ENCODE data around the gene SLC16A2. TPM values are rescaled to one million over a fixed set of nuclear protein-coding genes. Genes with fewer than 3 reads are reported as not detected.

SLC16A2 gene
- total and polyA plus RNA-seq, 4 experiments from 2014 or later, result 0.07 to 0.35 (median 0.19) TPM; not detected in 1

DNA sequence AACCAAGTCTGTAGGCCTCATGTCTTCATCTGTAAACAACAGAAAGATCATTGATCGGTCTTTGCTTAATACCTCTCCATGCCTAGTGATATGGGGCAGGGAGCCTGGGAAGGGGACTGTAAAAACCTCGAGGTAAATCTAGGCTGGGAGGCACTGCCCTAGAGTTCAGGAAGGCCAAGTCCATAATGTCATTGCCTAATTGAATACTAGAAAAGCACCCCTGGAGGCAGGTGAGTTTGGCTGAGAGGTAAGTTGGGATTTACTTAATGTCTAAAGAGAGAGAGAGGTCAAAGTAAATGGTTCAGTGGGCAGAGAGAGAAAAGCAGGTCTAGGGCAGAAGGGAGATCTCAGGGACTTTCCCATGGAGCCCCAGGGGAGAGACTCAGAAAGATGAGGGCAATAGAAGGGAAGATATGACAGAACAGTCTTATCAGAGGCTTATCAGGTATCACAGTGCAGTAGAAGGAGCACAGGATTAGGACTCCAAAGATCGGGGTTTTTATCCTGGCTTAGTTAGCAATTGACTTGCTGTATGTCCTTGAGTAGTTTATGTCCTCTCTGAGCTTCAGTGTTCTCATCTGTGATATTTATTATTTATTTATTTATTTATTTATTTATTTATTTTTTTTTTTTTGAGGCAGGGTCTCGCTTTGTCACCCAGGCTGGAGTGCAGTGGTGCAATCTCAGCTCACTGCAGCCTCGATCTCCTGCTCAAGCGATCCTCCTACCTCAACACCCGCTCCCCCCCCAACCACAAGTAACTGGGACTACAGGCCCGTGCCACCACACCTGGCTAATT is 85.2 kb downstream of the SLC16A2 start:
- intact Hi-C loops (cut with micrococcal nuclease), result no loop called here
- Histone ChIP-seq H3K27me3 (ENCODE audit: insufficient read depth, low read length) (no peaks in the 10 kb centered on the region), H3K9me3 (ENCODE audit: control insufficient read depth in 1 of 2, low read length in 2 of 2) (no peaks in the 10 kb centered on the region), H3K4me3 (ENCODE audit: low read length in 2 of 2) (no peak overlapping the region), H3K4me1 (ENCODE audit: insufficient read depth, low read length) (no peaks in the 10 kb centered on the region), H3K36me3 (ENCODE audit: insufficient read depth, low read length) (no peaks in the 10 kb centered on the region), H3K27ac (ENCODE audit: low read depth, low read length) (no peak overlapping the region)
- Mint-ChIP-seq H3K27me3 (no peaks in the 10 kb centered on the region), H3K36me3 (no peaks in the 10 kb centered on the region), H3K4me3 (no peak overlapping the region), H3K4me1 (no peaks in the 10 kb centered on the region), H3K9me3 (no peaks in the 10 kb centered on the region), H3K27ac (no peak overlapping the region)
- DNase-seq, result no peak
- ChIA-PET POLR2A (ENCODE audit: partially characterized antibody) (no interaction called here), CTCF (ENCODE audit: partially characterized antibody) (no interaction called here)

DNA sequence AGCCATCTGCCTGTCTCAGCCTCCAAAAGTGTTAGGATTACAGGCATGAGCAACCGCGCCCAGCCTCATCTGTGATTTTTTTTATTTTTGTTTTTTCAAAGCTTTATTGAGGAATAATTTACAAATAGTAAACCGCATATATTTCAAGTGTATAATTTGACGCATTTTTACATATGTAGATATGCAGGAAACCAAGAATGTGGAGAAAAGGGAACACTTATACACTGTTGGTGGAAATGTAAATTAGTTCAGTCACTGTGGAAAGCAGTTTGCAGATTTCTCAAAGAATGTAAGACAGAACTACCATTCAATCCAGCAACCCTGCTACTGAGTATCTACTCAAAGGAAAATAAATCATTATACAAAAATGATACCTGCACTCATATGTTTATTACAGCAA is 85.9 kb downstream of the SLC16A2 start:
- no peak for DNase-seq
- Mint-ChIP-seq H3K27me3 (no peaks in the 10 kb centered on the region), H3K27ac (no peak overlapping the region), H3K9me3 (no peaks in the 10 kb centered on the region), H3K4me3 (no peak overlapping the region), H3K4me1 (peaks cover 0 to under 1% (median under 1%) of the 10 kb centered on the region in 4 donors), H3K36me3 (no peaks in the 10 kb centered on the region)
- POLR2A ChIA-PET (ENCODE audit: partially characterized antibody), result no interaction called here
- no peaks in the 10 kb centered on the region for H3K9me3 ChIP-seq (ENCODE audit: control insufficient read depth in 1 of 2, low read length in 2 of 2)
- H3K27me3 ChIP-seq (ENCODE audit: insufficient read depth, low read length), result no peaks in the 10 kb centered on the region
- no peak overlapping the region for H3K4me3 ChIP-seq (ENCODE audit: low read length in 2 of 2)
- no peaks in the 10 kb centered on the region for H3K36me3 ChIP-seq (ENCODE audit: insufficient read depth, low read length)
- no peaks in the 10 kb centered on the region for H3K4me1 ChIP-seq (ENCODE audit: insufficient read depth, low read length)
- intact Hi-C loops (cut with micrococcal nuclease), result no loop called here
- CTCF ChIA-PET (ENCODE audit: partially characterized antibody), result no interaction called here
- H3K27ac ChIP-seq (ENCODE audit: low read depth, low read length), result no peak overlapping the region

DNA sequence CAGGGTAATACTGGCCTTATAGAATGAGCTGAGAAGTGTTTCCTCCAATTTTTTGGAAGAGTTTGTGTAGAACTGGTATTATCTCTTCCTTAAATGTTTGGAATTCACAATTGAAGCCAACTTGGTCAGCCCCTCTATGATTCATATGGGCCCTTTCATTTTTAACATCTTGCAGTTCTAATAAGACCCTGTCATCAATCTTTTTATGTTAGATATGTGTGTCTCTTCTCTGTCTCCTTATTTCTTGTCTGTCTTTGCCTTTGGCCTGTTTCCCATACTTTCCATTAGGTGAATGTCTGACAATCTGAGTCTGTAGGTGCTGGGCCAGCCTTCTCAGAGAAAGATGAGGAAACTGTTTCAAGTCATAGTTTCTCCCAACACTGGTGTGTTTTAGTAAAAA is 88.7 kb downstream of the SLC16A2 start:
- intact Hi-C loops (cut with micrococcal nuclease), result no loop called here
- Mint-ChIP-seq H3K27me3 (no peaks in the 10 kb centered on the region), H3K4me3 (no peak overlapping the region), H3K27ac (no peak overlapping the region), H3K36me3 (no peaks in the 10 kb centered on the region), H3K9me3 (no peaks in the 10 kb centered on the region), H3K4me1 (peaks cover 0 to 3% (median 1%) of the 10 kb centered on the region in 4 donors)
- Histone ChIP-seq H3K9me3 (ENCODE audit: control insufficient read depth in 1 of 2, low read length in 2 of 2) (no peaks in the 10 kb centered on the region), H3K27ac (ENCODE audit: low read depth, low read length) (no peak overlapping the region), H3K4me1 (ENCODE audit: insufficient read depth, low read length) (no peaks in the 10 kb centered on the region), H3K27me3 (ENCODE audit: insufficient read depth, low read length) (no peaks in the 10 kb centered on the region), H3K4me3 (ENCODE audit: low read length in 2 of 2) (no peak overlapping the region), H3K36me3 (ENCODE audit: insufficient read depth, low read length) (no peaks in the 10 kb centered on the region)
- CTCF ChIA-PET (ENCODE audit: partially characterized antibody), result no interaction called here
- POLR2A ChIA-PET (ENCODE audit: partially characterized antibody), result no interaction called here
- DNase-seq, result no peak

DNA sequence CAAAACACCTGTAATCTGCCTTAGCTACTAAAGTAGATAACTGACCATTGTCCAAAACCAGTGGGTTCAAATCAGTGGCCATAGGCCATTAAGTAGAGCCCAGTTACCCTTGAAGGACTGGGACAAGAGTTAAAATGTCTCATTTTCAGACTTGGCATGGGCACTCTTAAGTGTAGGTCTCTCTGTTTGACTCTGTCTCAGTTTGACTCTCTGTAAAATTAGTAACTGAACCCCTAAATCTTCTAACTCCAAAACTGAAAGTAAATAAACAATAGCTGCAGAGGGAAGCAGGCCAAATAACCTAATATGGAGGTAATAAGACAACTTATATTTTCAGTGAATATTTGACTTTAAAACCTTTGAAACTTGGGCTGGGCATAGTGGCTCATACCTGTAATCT is 89.1 kb downstream of the SLC16A2 start:
- CTCF ChIA-PET (ENCODE audit: partially characterized antibody), result no interaction called here
- no peaks in the 10 kb centered on the region for H3K36me3 ChIP-seq (ENCODE audit: insufficient read depth, low read length)
- H3K4me3 ChIP-seq (ENCODE audit: low read length in 2 of 2), result no peak overlapping the region
- H3K27me3 ChIP-seq (ENCODE audit: insufficient read depth, low read length), result no peaks in the 10 kb centered on the region
- H3K4me1 ChIP-seq (ENCODE audit: insufficient read depth, low read length), result no peaks in the 10 kb centered on the region
- DNase-seq, result no peak
- no peaks in the 10 kb centered on the region for H3K27me3 Mint-ChIP-seq
- intact Hi-C loops (cut with micrococcal nuclease), result no loop called here
- no peak overlapping the region for H3K27ac ChIP-seq (ENCODE audit: low read depth, low read length)
- peak overlapping the region in 1 of 7 donors; percentile 47 for H3K27ac Mint-ChIP-seq
- no peaks in the 10 kb centered on the region for H3K9me3 ChIP-seq (ENCODE audit: control insufficient read depth in 1 of 2, low read length in 2 of 2)
- H3K36me3 Mint-ChIP-seq, result no peaks in the 10 kb centered on the region
- peaks cover 0 to 3% (median 1%) of the 10 kb centered on the region in 4 donors for H3K4me1 Mint-ChIP-seq
- no peaks in the 10 kb centered on the region for H3K9me3 Mint-ChIP-seq
- H3K4me3 Mint-ChIP-seq, result no peak overlapping the region
- POLR2A ChIA-PET (ENCODE audit: partially characterized antibody), result no interaction called here

DNA sequence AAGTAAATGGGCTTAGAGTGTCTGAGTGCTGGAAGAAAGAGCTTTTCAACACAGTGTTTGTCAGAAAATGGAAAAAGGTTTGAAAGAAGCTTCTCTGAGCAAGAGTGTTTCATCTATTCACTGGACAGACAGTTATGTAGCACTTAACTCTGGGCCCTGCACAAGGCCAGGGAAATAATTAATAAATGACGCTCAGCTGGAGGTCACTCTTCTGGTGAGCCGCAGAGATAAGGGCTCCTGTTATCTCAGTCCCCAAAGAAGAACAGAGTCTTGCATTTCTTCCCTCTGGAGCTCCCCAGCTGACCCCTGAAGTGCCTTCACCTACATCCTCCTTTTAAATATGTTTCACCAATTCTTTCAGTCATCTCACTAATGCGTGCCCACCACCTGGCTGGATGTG is 90.4 kb downstream of the SLC16A2 start:
- no peaks in the 10 kb centered on the region for H3K36me3 ChIP-seq (ENCODE audit: insufficient read depth, low read length)
- no peak overlapping the region for H3K27ac ChIP-seq (ENCODE audit: low read depth, low read length)
- intact Hi-C loops (cut with micrococcal nuclease), result no loop called here
- peaks cover 0 to 4% (median 0%) of the 10 kb centered on the region in 8 donors for H3K9me3 Mint-ChIP-seq
- H3K4me1 Mint-ChIP-seq, result peaks cover 0 to 3% (median 1%) of the 10 kb centered on the region in 4 donors
- H3K27me3 ChIP-seq (ENCODE audit: insufficient read depth, low read length), result no peaks in the 10 kb centered on the region
- no peaks in the 10 kb centered on the region for H3K9me3 ChIP-seq (ENCODE audit: control insufficient read depth in 1 of 2, low read length in 2 of 2)
- H3K27me3 Mint-ChIP-seq, result no peaks in the 10 kb centered on the region
- H3K4me1 ChIP-seq (ENCODE audit: insufficient read depth, low read length), result no peaks in the 10 kb centered on the region
- peak overlapping the region in 1 of 7 donors; percentile 85 for H3K27ac Mint-ChIP-seq
- H3K36me3 Mint-ChIP-seq, result no peaks in the 10 kb centered on the region
- ChIA-PET POLR2A (ENCODE audit: partially characterized antibody) (no interaction called here), CTCF (ENCODE audit: partially characterized antibody) (no interaction called here)
- DNase-seq, result no peak
- no peak overlapping the region for H3K4me3 Mint-ChIP-seq
- no peak overlapping the region for H3K4me3 ChIP-seq (ENCODE audit: low read length in 2 of 2)

DNA sequence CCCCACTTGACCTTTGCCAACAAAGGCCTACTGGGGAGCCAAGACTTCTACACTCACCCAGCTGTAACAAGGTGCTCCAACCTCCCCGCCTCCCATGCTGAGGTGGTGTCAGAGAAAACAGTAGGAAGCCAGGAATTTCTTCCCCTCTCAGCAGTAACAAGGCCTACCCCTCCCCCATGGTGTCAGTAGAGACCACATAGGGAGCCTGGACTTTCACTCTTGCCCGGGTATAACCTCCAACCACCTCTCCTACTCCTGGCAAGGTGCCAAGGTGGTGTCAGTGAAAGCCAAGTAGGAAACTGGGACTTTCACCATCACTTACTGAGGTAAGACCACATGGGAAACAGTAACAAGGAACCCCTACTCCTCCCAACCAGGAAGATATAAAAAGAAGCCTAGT is 93.1 kb downstream of the SLC16A2 start:
- no peaks in the 10 kb centered on the region for H3K36me3 ChIP-seq (ENCODE audit: insufficient read depth, low read length)
- intact Hi-C loops (cut with micrococcal nuclease), result no loop called here
- no peak overlapping the region for H3K27ac Mint-ChIP-seq
- no peak overlapping the region for H3K4me3 Mint-ChIP-seq
- H3K27me3 ChIP-seq (ENCODE audit: insufficient read depth, low read length), result no peaks in the 10 kb centered on the region
- H3K36me3 Mint-ChIP-seq, result no peaks in the 10 kb centered on the region
- H3K9me3 Mint-ChIP-seq, result peaks cover 0 to 8% (median 0%) of the 10 kb centered on the region in 8 donors
- no peak overlapping the region for H3K27ac ChIP-seq (ENCODE audit: low read depth, low read length)
- no peaks in the 10 kb centered on the region for H3K27me3 Mint-ChIP-seq
- H3K4me1 Mint-ChIP-seq, result peaks cover 0 to 3% (median 1%) of the 10 kb centered on the region in 4 donors
- CTCF ChIA-PET (ENCODE audit: partially characterized antibody), result no interaction called here
- no peaks in the 10 kb centered on the region for H3K4me1 ChIP-seq (ENCODE audit: insufficient read depth, low read length)
- POLR2A ChIA-PET (ENCODE audit: partially characterized antibody), result no interaction called here
- H3K4me3 ChIP-seq (ENCODE audit: low read length in 2 of 2), result no peak overlapping the region
- no peak for DNase-seq
- H3K9me3 ChIP-seq (ENCODE audit: control insufficient read depth in 1 of 2, low read length in 2 of 2), result no peaks in the 10 kb centered on the region

DNA sequence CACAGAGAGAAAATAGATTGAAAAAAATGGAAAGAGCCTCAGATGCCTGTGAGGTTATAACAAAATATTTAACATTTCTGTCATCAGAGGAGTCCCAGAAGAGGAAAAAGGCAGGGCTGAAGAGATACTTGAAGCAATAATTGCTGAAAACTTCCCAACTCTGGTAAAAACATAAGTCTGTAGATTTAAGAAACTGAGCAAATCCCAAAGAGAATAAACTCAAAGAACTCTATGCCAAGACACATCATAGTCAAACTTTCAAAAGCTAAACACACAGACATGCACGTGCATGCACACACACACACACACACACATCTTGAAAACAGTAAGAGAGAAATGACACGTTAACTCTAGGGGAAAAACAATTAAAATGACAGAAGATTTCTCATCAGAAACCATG is 94.1 kb downstream of the SLC16A2 start:
- Histone ChIP-seq H3K36me3 (ENCODE audit: insufficient read depth, low read length) (no peaks in the 10 kb centered on the region), H3K9me3 (ENCODE audit: control insufficient read depth in 1 of 2, low read length in 2 of 2) (no peaks in the 10 kb centered on the region), H3K4me1 (ENCODE audit: insufficient read depth, low read length) (no peaks in the 10 kb centered on the region), H3K4me3 (ENCODE audit: low read length in 2 of 2) (no peak overlapping the region), H3K27ac (ENCODE audit: low read depth, low read length) (no peak overlapping the region), H3K27me3 (ENCODE audit: insufficient read depth, low read length) (no peaks in the 10 kb centered on the region)
- no peak overlapping the region for H3K27ac Mint-ChIP-seq
- ChIA-PET CTCF (ENCODE audit: partially characterized antibody) (interaction anchor here (1.0 kb wide), 1 partner anchor 32 kb away, joined by 3 read pairs; no protein-coding TSS in a partner anchor), POLR2A (ENCODE audit: partially characterized antibody) (no interaction called here)
- H3K4me1 Mint-ChIP-seq, result peaks cover 0 to 3% (median 1%) of the 10 kb centered on the region in 4 donors
- DNase-seq, result no peak
- no peaks in the 10 kb centered on the region for H3K36me3 Mint-ChIP-seq
- H3K4me3 Mint-ChIP-seq, result no peak overlapping the region
- H3K9me3 Mint-ChIP-seq, result peaks cover 0 to 8% (median 0%) of the 10 kb centered on the region in 8 donors
- H3K27me3 Mint-ChIP-seq, result no peaks in the 10 kb centered on the region
- intact Hi-C loops (cut with micrococcal nuclease), result no loop called here
